Stimulated activated CD4-positive, alpha-beta T cell treated with anti-CD3 and anti-CD28 coated beads, TNF-alpha, amount 100 ng/mL, for 48 hours (primary cell): ENCODE results near the gene FLYWCH2.
A peak's percentile ranks its signal among the peaks of the same experiment; 100 is the strongest.

Experiments
- DNase-seq, 3 donors: peaks; one replicate each; pipeline ENCODE4 v3.0.0-alpha.2; 2020; ENCODE audit warnings: low read depth in 3 of 3

The FLYWCH2 gene, protein sequence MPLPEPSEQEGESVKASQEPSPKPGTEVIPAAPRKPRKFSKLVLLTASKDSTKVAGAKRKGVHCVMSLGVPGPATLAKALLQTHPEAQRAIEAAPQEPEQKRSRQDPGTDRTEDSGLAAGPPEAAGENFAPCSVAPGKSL

DNA sequence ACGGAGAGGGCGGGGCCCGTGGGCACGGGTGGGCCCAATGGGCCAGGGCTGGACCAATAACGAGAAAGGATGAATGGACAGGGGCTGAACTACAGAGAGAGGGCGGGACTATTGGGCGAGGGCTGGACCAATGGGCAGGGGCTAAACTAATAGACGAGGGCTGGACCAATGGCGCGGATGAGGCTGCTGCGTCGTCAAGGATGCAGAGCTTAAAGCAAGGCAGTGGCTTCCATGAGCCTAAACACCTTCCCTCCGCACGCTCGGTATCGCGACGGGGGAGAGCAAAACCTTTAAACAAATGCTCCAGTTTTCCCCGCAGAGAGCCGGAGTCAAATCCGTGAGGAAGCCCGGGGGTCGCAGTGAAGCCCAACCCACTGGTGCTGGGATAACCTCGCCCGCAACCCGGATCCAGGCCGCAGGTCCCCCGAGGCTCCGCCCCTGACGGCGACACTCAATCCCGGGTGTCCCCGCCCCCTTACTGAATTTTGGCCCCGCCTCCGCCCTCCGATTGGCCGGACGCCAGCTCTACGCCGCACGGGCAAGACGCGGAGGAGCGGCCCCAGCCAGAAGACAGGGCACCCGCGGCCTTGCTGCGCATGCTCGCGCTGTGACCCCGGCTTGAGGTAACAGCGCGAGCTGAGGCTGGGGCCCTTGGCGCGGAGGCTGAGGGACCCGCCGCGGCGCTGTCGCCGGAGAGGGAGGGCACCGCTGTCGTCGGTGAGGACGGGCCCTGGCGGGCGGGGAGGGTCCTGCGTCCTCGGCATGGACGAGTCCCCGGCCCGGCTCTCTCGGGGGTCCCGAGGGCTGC is at the start of gene FLYWCH2:
Gene FLYWCH2, plus strand, starts transcription at position 566 of the 808 bp plus-strand sequence. CDS start 13,235 bp downstream, outside the sequence.
- peak; percentile 98 to 100 (median 99) for DNase-seq

DNA sequence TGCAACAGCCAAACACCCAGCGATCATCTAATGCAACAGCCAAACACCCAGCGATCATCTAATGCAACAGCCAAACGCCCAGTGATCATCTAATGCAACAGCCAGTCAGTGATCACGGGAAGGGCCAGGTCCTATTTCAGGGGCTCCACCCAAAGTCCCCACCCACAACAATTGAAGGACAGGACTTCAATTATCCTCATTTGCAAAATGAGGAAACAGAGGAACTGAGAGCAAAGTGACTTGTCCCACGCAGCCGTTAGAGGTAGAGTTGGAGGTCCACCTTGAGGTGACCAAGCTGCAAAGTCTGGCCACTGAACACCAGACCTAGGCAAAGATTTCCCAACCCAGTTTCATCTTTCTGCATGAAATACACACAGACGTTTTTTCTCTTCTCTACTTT is 49.2 kb upstream of the FLYWCH2 start:
- no peak for DNase-seq

DNA sequence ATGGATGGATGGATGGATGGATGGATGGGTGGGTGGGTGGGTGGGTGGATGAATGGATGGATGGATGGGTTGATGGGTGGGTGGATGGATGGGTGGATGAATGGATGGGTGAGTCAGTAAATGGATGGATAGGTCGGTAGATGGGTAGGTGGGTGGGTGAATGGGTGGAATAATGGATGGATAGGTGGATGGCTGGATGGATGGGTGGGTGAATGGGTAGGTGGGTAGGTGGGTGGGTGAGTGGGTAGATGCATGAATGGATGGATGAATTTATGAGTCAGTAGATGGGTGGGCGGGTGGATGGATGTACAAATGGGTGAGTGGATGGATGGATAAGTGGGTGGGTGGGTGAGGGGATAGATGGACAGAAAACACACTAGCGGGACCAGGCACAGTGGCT is 48.0 kb upstream of the FLYWCH2 start:
- DNase-seq = no peak

DNA sequence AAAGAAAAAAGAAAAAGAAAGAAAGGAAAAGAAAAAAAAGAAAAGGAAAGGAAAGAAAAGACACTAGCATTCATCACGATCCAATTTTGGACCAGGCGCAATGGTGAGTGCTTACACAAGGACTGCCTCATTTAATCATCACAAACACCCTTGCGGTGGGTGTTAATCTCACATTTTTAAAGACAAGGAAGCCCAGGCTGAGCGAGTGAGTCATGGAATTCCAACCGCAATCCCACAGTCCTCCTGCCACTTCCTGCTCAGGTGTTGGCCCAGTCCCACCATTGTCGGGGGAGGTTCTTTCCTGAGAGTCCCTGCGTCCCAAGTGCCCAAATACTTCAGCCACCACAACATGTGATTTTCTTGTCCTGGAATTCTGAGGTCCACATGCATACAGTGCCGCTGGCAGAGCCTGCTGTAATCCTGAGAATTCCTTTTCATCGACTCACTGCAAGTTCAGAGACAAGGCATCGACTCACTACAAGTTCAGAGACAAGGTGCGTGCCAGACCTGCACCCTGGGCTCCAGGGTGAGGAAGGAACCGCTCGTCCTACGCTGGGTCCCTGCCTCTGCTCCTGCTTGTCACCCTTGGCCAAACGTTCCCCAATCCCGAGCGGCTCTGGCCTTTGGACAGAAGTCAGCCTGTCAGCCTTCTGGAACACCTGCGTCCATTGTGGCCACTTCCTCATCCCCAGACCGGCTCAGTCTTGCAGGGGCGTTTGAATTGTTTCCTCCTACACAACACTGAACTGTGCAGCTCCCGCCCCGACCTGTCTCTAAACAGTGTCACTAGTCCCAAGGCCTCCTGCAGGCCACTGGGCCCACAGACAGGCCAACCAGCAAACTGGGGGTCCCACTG is 47.1 kb upstream of the FLYWCH2 start:
- no peak for DNase-seq

DNA sequence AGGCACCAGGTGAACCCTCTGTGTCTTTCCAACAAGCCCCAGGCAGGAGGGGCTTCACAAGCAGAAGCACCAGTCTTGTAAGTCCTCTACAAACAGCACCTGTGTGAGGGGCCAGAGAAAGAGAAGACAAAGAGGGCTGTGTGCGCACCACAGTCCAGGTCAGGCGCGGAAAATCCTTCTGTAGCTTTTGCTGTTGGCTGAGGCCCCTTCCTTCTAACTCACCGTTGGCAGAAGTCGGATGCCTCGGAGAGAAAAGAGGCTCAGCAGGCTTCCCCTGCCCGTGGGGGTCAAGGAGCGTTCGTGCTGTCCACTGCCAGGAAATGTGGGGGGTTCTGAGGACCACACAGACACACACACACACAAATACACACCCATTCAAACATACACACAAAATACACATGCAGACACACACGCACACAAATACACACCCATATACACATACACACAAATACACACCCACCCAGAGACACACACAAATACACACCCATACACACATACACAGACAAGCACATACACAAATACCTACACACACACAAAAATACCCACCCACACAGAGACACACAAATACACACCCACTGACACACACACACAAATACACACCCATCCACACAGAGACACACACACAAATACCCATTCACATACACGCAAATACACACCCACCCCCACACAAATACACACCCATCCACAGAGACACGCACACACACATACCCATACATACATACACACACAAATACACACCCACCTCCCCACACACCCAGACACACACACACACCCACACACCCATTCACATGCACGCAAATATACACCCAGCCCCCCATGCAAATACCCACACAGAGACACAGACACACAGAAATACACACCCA is 46.1 kb upstream of the FLYWCH2 start:
- no peak for DNase-seq

DNA sequence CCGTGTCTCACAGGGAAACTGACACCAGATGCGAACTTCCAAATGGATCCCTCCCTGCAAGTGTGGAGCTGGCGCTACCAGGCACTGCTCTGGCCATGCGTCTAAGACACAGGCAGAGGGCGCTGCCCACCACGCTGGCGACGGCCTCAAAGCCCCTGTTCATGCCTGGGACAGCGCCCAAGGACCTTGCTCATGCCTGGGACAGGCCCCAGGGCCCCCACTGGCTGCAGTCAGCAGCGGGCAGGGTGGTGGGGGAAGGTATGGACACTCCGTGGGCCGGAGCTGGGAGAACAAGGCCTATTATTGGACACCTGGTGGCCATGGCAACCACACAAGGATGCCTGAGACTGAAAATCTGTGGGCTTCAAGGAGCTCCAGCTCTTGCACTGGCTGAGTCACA is 44.1 kb upstream of the FLYWCH2 start:
- peak; percentile 30 to 39 (median 30) for DNase-seq

DNA sequence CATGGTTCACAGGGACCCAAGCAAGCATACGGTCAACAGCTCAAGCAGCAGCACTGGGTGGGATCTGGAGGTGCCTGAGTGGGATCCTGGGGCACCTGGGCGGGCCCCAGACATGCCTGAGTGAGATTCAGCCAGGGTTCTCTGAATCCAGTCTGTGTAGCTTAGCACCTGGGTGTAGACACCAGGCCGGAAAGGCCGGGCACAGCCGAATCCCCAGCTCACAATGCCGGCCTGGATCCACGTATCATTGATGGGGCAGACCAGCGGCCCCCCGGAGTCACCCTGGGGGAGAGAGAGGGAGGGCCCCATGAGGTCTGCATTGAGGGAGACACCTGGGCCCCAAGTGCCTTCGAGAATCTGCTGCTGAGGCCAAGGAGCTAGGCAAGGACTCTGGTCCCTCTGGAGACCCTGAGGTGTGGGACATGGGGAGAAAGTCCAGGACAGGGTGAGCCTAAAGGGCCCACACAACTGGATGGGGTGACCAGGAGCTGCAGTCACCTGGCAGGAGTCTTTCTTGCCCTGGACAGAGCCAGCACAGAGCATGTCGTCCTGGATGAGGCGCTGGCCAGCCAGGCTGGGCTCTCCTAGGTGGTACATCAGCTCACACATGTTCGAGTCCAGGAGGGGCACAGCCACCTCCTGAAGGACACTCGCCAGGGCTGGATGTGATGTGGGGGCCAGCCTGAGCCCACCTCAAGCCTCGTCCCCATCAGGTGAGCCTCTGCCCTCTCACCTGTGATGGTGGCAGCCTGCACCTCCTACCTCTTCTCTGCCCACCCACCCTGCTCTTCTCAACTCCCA is 43.2 kb upstream of the FLYWCH2 start:
- DNase-seq = no peak

DNA sequence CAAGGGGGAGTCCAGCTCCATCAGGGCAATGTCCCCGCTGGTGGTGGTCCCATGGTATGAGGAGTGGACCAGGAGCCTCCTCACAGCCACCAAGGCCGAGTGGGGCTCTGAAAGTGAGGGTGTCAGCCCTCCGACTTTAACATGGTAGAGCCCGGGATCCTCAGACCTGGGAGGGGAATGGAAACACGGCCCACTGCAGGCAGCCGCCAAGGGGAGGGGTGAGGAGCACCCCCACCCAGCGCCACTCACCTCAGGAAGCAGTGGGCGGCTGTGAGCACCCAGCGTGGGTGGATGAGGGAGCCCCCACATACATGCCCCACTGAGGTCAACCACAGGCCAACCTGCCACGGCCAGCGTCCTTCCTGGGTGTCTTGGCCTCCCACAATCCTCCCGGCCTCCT is 42.1 kb upstream of the FLYWCH2 start:
- no peak for DNase-seq

DNA sequence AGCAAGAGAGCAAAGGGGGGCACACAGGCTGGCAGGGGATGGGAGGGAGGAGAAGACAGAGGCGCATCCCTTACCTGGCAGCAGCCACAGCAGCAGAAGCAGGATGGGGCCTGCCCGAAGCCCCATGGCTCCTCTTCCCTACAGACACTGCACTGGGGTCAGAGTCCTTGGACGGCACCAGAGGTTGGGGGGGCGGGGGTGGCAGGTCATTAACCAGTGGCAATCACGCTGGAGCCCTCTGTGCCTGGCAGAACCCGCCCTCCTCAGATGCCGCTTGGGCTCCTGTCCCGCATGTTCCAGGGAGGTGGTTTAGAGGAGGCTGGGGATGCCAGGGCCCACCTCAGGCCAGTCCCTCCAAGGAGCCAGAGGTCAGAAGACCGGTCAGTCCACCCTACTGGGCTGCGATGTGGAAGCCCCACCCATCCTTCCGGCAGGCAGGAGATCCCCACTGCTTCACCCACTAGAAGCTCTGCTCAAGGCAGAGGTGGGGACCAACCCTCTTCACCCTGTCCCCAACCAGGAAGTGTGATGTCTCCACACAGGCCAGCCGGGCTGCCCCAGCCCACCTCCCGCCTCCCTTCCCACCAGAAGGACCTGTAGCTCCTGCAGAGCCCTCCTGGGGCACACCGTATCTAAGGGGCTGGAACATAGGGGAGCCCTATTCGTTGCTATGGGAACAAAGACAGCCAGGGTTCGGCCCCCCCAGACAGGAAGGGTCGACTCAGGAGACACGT is 41.2 kb upstream of the FLYWCH2 start:
- no peak for DNase-seq

DNA sequence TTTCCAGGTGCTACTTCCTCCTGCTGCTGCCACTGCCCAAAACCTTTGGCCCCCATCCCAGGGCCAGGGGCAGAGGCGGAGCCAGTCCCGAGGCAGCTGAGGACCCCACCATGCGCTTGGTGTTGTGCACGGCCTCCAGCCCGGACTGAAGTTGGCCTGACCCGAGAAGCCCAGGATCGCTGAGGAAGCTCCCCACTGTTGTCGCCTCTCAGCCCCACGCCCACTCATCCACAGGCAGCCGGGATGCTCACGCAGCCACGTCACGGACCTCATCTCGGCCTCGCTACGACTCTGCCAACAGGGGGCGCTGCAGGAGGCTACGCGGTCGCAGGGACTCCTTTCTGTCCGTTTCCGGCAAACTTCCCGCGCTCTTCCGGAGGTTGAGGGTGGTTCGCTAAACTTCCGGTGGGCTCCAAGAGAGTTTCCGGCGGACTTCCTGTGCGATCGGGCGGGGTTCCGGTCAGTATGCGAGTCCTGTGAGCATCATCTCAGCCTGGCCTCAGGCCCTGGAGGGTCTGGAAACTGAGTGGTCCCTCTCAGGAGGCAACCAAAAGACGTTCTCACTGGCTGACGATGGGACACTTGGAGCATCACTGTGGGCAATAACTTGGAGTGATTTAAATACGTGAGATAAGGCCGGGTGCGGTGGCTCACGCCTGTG is 40.5 kb upstream of the FLYWCH2 start:
- peak; percentile 78 to 91 (median 83) for DNase-seq

DNA sequence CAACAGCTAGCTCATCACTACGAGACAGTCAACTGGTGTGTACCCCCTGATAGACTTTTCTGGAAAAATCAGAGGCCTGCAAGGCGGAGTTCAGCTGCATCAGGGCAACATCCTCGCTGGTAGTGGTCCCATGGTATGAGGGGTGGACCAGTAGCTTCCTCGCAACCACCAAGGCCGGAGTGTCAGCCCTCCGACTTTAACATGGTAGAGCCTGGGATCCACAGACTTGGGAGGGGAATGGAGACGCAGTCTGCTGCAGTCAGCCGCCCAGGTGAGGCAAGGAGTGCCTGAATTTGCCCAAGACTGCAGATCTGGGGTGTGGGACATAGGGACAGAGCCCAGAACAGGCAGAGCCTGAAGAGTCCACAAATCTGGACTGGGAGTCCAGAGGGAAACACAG is 39.5 kb upstream of the FLYWCH2 start:
- no peak for DNase-seq

DNA sequence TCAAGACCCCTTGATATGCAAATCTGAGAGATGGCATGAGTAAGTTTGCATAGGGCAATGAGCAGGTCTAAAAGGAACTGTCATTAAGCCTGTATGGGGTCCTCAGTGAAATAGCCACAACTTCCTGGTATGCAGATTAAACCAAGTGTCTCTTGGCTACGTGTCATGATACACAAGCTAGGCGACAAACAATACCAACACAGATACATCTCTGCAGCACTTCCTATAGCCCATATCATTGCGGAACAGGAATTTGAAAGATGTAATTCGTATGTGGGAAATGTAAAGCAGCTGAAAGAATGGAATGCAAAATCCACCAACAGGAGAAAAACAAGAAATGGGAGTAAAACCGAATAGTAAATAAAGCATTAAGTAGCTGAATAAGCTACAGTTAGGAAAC is 37.9 kb upstream of the FLYWCH2 start:
- no peak for DNase-seq

DNA sequence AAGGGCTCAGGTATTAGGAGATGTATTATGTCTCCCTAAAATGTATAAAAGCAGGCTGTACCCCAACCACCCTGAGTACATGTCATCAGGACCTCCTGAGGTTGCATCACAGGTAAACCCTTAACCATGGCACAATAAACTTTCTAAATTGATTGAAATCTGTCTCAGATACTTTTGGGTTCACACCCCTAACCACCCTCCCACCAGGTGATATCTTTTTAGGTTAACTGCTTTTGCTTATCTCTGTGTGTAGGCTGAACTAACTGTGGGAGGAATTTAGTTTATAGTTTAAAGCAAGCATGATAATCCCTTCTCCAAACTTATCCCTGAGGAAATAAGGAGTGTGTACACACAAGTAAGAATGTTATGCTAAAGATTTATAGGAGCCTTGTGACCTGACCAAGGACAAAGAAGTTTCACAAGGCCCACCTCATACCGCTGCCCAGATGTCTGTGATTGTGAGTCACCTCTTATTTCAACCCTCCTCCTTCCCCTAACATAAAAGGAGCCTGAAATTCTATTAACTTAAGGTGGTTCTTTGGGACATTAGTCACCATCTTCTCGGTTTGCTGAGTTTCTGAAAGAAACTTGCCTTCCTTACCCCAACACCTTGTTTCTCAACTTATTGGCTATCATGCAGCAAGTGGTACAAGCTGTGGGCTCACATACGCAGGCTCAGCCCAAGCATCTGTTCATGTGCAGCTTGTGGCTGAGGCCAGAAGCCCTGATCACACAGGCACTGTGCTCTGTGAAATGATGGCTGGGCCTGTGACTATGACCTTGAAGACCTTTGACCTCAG is 36.3 kb upstream of the FLYWCH2 start:
- no peak for DNase-seq

DNA sequence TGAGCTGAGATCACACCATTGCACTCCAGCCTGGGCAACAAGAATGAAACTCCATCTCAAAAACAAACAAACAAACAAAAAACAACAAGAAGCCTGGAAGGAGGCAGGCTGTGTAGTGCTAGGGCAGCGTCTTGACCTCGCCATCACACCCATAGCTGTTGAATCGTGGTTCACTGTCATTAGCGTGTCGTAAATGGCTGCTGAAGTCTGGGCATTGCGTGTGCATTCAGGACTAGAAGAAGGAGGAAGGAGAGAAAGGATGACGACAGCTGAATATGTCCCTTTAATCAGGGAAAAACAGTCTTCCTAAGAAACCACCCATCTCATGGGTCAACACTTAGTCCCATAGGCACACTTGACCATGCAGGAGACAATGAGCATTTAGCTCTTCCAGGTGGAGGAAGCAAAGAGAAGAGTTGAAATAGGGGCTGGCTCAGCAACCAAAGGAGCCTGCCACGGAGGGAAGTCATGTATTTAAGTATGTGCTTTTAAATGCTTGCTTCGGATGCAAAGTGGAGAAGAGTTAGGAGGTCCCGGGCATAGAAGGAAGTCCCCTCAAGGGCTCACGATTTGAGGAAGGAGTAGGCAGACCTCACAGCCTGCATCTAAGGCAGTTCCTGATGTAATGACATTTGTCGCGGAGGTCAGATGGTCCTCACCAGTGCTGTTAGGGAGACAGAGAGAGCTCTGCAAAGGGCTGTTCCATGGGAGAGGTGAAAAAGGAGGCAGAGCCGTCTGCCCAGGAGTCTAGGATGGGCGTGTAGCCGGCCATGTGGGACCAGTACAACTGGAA is 33.9 kb upstream of the FLYWCH2 start:
- DNase-seq = no peak

DNA sequence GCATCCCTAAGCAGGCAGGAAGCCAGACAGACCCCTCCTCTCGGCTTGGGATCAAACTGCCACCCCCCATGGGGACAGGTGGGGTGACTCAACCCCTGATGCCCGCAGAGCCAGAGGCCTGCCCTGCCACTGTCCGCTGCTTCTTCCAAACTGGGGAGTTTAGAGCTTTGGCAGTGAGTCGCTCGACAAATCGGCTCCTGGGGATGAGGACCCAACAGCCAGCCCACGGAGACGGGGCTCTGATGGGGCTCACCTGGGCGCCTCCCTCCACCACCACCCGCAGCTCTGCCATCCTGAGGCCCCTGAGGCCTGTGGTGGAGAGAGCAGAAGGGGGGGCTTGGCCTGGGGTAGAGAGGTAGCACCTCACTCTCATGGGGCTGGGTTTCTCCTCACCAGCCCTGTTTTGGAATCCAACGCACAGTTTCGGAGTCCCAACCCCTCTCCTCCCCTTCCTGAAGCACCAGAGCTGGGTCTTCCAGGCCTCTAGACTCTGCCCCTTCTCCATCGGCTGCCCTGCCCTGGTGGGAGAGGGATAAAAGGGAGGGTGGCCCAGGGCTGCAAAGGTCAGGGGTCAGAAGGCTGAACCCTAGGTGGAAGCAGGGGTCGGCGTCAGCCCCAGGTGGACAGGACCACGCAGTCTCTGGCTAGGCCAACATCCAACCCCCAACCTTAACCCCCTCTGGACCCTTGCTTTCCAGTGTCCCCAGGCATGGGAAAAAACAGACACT is 30.8 kb upstream of the FLYWCH2 start:
- no peak for DNase-seq

DNA sequence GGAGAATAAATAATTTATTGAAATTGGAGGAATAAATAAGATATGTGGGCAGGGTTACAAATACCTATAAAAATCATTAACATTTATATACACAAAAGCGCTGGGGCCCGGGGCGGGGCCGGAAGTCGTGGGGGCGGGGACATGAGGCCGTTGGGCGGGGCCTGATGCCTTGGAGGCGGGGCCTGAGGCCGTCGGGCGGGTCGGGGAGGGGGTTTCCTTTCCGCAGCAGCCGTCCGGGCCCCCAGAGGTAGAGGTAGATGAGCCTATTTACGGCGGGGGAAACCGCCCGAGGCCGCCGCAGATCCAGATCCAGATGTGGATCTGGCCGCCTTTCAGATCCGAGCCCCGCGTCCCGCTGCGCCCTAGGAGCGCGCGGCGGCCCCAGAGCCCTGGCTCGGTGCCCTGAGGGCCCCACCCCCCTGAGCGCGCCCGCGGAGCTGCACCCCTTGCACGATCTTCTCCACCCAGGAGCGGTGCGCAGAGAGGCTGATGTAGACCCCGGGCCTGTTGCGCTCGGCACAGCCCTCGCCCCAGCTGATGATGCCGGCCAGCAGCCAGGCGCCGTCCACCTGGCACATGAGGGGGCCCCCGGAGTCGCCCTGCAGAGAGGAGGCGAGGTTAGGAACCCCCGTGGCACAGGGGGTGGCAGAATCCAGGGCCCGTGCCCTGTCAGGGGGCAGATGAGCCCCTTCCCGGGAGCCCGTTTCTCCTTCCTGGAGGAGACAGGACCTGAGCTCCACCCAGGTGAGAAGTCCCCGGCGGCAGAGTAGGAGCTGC is 30.1 kb upstream of the FLYWCH2 start:
- DNase-seq = no peak
